HepG2 (cell line): ENCODE measurements around the gene CFAP97. TPM values are rescaled to one million over a fixed set of nuclear protein-coding genes. Genes with fewer than 3 reads are reported as not detected.

Experiments used
- HBP1 ChIP-seq: IDR thresholded peaks from 2 replicates; pipeline ENCODE4 v1.6.1; 2016; ENCODE audit warnings: low read depth, control low read depth
- IKZF5 ChIP-seq: IDR thresholded peaks from 2 replicates; pipeline ENCODE4 v1.6.1; 2018; ENCODE audit warnings: missing genetic modification reagents, mild to moderate bottlenecking, missing compliant biosample characterization
- KMT2B ChIP-seq: IDR thresholded peaks from 2 replicates; pipeline ENCODE4 v1.6.1; 2016; ENCODE audit warnings: missing genetic modification reagents, missing compliant biosample characterization
- MED13 ChIP-seq: sonication (generic); formaldehyde crosslinking; IDR thresholded peaks from 2 replicates; pipeline ENCODE4 v1.5.0; 2020; ENCODE audit warnings: missing genetic modification reagents
- PATZ1 ChIP-seq: sonication (generic); formaldehyde crosslinking; IDR thresholded peaks from 2 replicates; pipeline ENCODE4 v1.4.0; 2020; ENCODE audit warnings: missing genetic modification reagents
- PRPF4 ChIP-seq: fragments of 200-400 bp; formaldehyde crosslinking; IDR thresholded peaks from 2 replicates; pipeline ENCODE4 v1.6.1; 2016; ENCODE audit warnings: low read length, low read depth; ENCODE audit not compliant: poor library complexity, severe bottlenecking
- RCOR2 ChIP-seq: IDR thresholded peaks from 2 replicates; pipeline ENCODE4 v1.6.1; 2016; ENCODE audit warnings: missing biosample characterization, missing genetic modification reagents
- RXRB ChIP-seq: IDR thresholded peaks from 2 replicates; pipeline ENCODE4 v1.6.1; 2016; ENCODE audit warnings: borderline replicate concordance, missing genetic modification reagents, missing compliant biosample characterization
- SAP130 ChIP-seq: IDR thresholded peaks from 2 replicates; pipeline ENCODE4 v1.6.1; 2016; ENCODE audit warnings: low read depth
- TAF15 ChIP-seq: fragments of 200-400 bp; formaldehyde crosslinking; IDR thresholded peaks from one replicate; pipeline ENCODE4 v1.6.1; 2018; ENCODE audit warnings: mild to moderate bottlenecking, low read depth, low read length; ENCODE audit not compliant: poor library complexity, severe bottlenecking
- TBX2 ChIP-seq: sonication (generic); formaldehyde crosslinking; IDR thresholded peaks from 2 replicates; pipeline ENCODE4 v1.5.0; 2020; ENCODE audit warnings: missing genetic modification reagents, mild to moderate bottlenecking, borderline replicate concordance
- ZBTB2 ChIP-seq: sonication (generic); formaldehyde crosslinking; IDR thresholded peaks from 2 replicates; pipeline ENCODE4 v1.8.0; 2022; ENCODE audit warnings: low read depth, missing genetic modification reagents
- ZFP62 ChIP-seq: sonication (generic); formaldehyde crosslinking; IDR thresholded peaks from 2 replicates; pipeline ENCODE4 v1.4.0; 2020; ENCODE audit warnings: missing genetic modification reagents
- ZMAT3 ChIP-seq: sonication (generic); formaldehyde crosslinking; conservative IDR thresholded peaks from 2 replicates; pipeline ENCODE4 v1.7.0; 2021; ENCODE audit warnings: missing genetic modification reagents
- ZNF230 ChIP-seq: sonication (generic); formaldehyde crosslinking; IDR thresholded peaks from 2 replicates; pipeline ENCODE4 v1.4.0; 2020; ENCODE audit warnings: mild to moderate bottlenecking, missing genetic modification reagents
- ZNF710 ChIP-seq: sonication (generic); formaldehyde crosslinking; IDR thresholded peaks from 2 replicates; pipeline ENCODE4 v1.5.0; 2020; ENCODE audit warnings: mild to moderate bottlenecking, missing genetic modification reagents, borderline replicate concordance
- ZNF713 ChIP-seq: sonication (generic); formaldehyde crosslinking; IDR thresholded peaks from 2 replicates; pipeline ENCODE4 v1.4.0; 2020; ENCODE audit warnings: mild to moderate bottlenecking, missing genetic modification reagents
- ZNF775 ChIP-seq: sonication (generic); formaldehyde crosslinking; IDR thresholded peaks from 2 replicates; pipeline ENCODE4 v1.4.0; 2020; ENCODE audit warnings: missing genetic modification reagents, mild to moderate bottlenecking, moderate library complexity, borderline replicate concordance
- ZXDC ChIP-seq: sonication (generic); formaldehyde crosslinking; IDR thresholded peaks from 2 replicates; pipeline ENCODE4 v1.5.0; 2020; ENCODE audit warnings: mild to moderate bottlenecking, missing genetic modification reagents
- polyA plus RNA-seq, 8 experiments: library from polyadenylated mRNA; depleted of rRNA in 3 of 8; stranded (reverse) in 7 of 8; unstranded in 1 of 8; fragments of >200 nt; fragmentation: Illumina TruSeq in 4 of 8; extraction: Trizol in 4 of 8; gene quantifications; 2 replicates each; pipeline versions ENCODE4 v1.2.1 to v1.2.3, GENCODE V29; 2011 to 2016; ENCODE audit warnings: low read depth in 4 of 8, missing spikeins in 1 of 8, mixed read lengths in 1 of 8; ENCODE audit not compliant: insufficient read depth in 1 of 8
- total RNA-seq, 5 experiments: library from RNA; depleted of rRNA; stranded (reverse); fragments of >200 nt; fragmentation: Illumina TruSeq; extraction: Trizol; gene quantifications; 2 replicates each; pipeline ENCODE4 v1.2.3, GENCODE V29; 2016; ENCODE audit warnings: low read depth in 1 of 5

Gene CFAP97
- total and polyA plus RNA-seq, 2 of the 13 experiments (the other 11 are each of a cell fraction or from before 2014, with no cell fraction given): 32.1 to 44.4 TPM

GRCh38 chr4:185235843-185236503, 32.2 kb upstream of the CFAP97 start (continued):
- no peak for TF ChIP-seq HBP1 (CRISPR knock-in tag)
- TF ChIP-seq TBX2 (CRISPR knock-in tag): peak; percentile 92
- TF ChIP-seq TAF15: no peak
- no peak for TF ChIP-seq MED13 (CRISPR knock-in tag)
- peak; percentile 69 for TF ChIP-seq SAP130
- TF ChIP-seq ZNF710 (CRISPR knock-in tag): no peak
- TF ChIP-seq IKZF5 (CRISPR knock-in tag): no peak
- no peak for TF ChIP-seq ZFP62 (CRISPR knock-in tag)
- TF ChIP-seq ZNF713 (CRISPR knock-in tag): no peak
- TF ChIP-seq RXRB (CRISPR knock-in tag): peak; percentile 54
- no peak for TF ChIP-seq ZXDC
- no peak for TF ChIP-seq ZBTB2 (CRISPR knock-in tag)
- TF ChIP-seq PATZ1 (CRISPR knock-in tag): peak; percentile 20; the same call in 1 of the 2 replicates
- no peak for TF ChIP-seq ZNF230 (CRISPR knock-in tag)
- TF ChIP-seq KMT2B (CRISPR knock-in tag): no peak
- peak; percentile 98 for TF ChIP-seq ZNF775 (CRISPR knock-in tag)
- no peak for TF ChIP-seq ZMAT3 (CRISPR knock-in tag)
- no peak for TF ChIP-seq PRPF4
- no peak for TF ChIP-seq RCOR2 (CRISPR knock-in tag)
